ENCODE data around the gene MEOX1. TPM values are rescaled to one million over a fixed set of nuclear protein-coding genes. Genes with fewer than 3 reads are reported as not detected.

Gene MEOX1
- total and polyA plus RNA-seq, 2 of the 13 experiments (the other 11 are each of a cell fraction or from before 2014, with no cell fraction given) = not detected

DNA sequence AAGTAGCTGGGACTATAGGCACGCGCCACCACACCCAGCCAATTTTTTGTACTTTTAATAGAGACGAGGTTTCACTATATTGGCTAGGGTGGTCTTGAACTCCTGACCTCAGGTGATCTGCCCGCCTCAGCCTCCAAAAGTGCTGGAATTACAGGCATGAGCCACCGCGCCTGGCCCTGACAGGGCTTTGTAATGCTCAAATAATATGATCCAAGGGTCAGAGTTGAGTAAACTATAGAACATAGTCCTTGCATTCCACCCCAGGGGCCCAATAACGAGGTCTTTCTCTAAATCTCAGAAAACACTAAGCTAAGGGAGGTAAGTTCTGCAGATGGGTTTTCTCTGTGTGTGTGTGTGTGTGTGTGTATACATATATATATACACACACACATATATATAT, 5.8 kb upstream of the MEOX1 start (continued):
- TF ChIP-seq FOXO1 (CRISPR knock-in tag; IDR thresholded peaks at IDR 0.05) (peak; percentile 56; the same call in 1 of the 2 replicates), THYN1 (CRISPR knock-in tag; IDR thresholded peaks at IDR 0.05; ENCODE audit: borderline replicate concordance, low read depth) (no peak), TBX2 (CRISPR knock-in tag; IDR thresholded peaks at IDR 0.05; ENCODE audit: borderline replicate concordance) (peak; percentile 78), REPIN1 (CRISPR knock-in tag; IDR thresholded peaks at IDR 0.05; ENCODE audit: borderline replicate concordance, low read depth) (0 out of 2 replicates have a peak, but pooled peaks have one; percentile 36), ELF3 (CRISPR knock-in tag; IDR thresholded peaks at IDR 0.05) (0 out of 2 replicates have a peak, but pooled peaks have one; percentile 38), NFE2 (CRISPR knock-in tag; IDR thresholded peaks at IDR 0.05) (no peak), ZNF263 (CRISPR knock-in tag; IDR thresholded peaks at IDR 0.05) (no peak), FOXJ3 (CRISPR knock-in tag; IDR thresholded peaks at IDR 0.05; ENCODE audit: borderline replicate concordance) (peak; percentile 22; the same call in 1 of the 2 replicates), MATR3 (CRISPR knock-in tag; IDR thresholded peaks at IDR 0.05) (no peak), PPARG (CRISPR knock-in tag; conservative IDR thresholded peaks at IDR 0.05) (peak; percentile 73)
- TF ChIP-seq, protein P1, sequence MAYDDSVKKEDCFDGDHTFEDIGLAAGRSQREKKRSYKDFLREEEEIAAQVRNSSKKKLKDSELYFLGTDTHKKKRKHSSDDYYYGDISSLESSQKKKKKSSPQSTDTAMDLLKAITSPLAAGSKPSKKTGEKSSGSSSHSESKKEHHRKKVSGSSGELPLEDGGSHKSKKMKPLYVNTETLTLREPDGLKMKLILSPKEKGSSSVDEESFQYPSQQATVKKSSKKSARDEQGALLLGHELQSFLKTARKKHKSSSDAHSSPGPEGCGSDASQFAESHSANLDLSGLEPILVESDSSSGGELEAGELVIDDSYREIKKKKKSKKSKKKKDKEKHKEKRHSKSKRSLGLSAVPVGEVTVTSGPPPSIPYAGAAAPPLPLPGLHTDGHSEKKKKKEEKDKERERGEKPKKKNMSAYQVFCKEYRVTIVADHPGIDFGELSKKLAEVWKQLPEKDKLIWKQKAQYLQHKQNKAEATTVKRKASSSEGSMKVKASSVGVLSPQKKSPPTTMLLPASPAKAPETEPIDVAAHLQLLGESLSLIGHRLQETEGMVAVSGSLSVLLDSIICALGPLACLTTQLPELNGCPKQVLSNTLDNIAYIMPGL (CRISPR knock-in tag; IDR thresholded peaks at IDR 0.05; ENCODE audit: borderline replicate concordance in 1 of 2, low read depth in 1 of 2) = peak in 1 of 2 experiments; percentile 40; a peak in 1 of 4 replicates
- TF ChIP-seq, protein P2, sequence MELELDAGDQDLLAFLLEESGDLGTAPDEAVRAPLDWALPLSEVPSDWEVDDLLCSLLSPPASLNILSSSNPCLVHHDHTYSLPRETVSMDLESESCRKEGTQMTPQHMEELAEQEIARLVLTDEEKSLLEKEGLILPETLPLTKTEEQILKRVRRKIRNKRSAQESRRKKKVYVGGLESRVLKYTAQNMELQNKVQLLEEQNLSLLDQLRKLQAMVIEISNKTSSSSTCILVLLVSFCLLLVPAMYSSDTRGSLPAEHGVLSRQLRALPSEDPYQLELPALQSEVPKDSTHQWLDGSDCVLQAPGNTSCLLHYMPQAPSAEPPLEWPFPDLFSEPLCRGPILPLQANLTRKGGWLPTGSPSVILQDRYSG (CRISPR knock-in tag; IDR thresholded peaks at IDR 0.05) = no peak
- TF ChIP-seq, protein P3, sequence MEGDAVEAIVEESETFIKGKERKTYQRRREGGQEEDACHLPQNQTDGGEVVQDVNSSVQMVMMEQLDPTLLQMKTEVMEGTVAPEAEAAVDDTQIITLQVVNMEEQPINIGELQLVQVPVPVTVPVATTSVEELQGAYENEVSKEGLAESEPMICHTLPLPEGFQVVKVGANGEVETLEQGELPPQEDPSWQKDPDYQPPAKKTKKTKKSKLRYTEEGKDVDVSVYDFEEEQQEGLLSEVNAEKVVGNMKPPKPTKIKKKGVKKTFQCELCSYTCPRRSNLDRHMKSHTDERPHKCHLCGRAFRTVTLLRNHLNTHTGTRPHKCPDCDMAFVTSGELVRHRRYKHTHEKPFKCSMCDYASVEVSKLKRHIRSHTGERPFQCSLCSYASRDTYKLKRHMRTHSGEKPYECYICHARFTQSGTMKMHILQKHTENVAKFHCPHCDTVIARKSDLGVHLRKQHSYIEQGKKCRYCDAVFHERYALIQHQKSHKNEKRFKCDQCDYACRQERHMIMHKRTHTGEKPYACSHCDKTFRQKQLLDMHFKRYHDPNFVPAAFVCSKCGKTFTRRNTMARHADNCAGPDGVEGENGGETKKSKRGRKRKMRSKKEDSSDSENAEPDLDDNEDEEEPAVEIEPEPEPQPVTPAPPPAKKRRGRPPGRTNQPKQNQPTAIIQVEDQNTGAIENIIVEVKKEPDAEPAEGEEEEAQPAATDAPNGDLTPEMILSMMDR (CRISPR knock-in tag; IDR thresholded peaks at IDR 0.05) = 0 out of 2 replicates have a peak, but pooled peaks have one; percentile 5
- TF ChIP-seq, protein P4, sequence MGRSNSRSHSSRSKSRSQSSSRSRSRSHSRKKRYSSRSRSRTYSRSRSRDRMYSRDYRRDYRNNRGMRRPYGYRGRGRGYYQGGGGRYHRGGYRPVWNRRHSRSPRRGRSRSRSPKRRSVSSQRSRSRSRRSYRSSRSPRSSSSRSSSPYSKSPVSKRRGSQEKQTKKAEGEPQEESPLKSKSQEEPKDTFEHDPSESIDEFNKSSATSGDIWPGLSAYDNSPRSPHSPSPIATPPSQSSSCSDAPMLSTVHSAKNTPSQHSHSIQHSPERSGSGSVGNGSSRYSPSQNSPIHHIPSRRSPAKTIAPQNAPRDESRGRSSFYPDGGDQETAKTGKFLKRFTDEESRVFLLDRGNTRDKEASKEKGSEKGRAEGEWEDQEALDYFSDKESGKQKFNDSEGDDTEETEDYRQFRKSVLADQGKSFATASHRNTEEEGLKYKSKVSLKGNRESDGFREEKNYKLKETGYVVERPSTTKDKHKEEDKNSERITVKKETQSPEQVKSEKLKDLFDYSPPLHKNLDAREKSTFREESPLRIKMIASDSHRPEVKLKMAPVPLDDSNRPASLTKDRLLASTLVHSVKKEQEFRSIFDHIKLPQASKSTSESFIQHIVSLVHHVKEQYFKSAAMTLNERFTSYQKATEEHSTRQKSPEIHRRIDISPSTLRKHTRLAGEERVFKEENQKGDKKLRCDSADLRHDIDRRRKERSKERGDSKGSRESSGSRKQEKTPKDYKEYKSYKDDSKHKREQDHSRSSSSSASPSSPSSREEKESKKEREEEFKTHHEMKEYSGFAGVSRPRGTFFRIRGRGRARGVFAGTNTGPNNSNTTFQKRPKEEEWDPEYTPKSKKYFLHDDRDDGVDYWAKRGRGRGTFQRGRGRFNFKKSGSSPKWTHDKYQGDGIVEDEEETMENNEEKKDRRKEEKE (IDR thresholded peaks at IDR 0.05) = no peak
- TF ChIP-seq, protein P5, sequence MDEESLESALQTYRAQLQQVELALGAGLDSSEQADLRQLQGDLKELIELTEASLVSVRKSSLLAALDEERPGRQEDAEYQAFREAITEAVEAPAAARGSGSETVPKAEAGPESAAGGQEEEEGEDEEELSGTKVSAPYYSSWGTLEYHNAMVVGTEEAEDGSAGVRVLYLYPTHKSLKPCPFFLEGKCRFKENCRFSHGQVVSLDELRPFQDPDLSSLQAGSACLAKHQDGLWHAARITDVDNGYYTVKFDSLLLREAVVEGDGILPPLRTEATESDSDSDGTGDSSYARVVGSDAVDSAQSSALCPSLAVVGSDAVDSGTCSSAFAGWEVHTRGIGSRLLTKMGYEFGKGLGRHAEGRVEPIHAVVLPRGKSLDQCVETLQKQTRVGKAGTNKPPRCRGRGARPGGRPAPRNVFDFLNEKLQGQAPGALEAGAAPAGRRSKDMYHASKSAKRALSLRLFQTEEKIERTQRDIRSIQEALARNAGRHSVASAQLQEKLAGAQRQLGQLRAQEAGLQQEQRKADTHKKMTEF (CRISPR knock-in tag; IDR thresholded peaks at IDR 0.05) = peak; percentile 73; the same call in 1 of the 2 replicates
